Measurements from ENCODE around the gene TNFRSF25. TPM values are rescaled to one million over a fixed set of nuclear protein-coding genes. Genes with fewer than 3 reads are reported as not detected.

The TNFRSF25 gene
- total and polyA plus RNA-seq, 10 of the 15 experiments (the other 5 are each of a cell fraction or from before 2014, with no cell fraction given), result 0.23 to 8.6 (median 0.46) TPM; not detected in 5

- TF ChIP-seq, protein P1, sequence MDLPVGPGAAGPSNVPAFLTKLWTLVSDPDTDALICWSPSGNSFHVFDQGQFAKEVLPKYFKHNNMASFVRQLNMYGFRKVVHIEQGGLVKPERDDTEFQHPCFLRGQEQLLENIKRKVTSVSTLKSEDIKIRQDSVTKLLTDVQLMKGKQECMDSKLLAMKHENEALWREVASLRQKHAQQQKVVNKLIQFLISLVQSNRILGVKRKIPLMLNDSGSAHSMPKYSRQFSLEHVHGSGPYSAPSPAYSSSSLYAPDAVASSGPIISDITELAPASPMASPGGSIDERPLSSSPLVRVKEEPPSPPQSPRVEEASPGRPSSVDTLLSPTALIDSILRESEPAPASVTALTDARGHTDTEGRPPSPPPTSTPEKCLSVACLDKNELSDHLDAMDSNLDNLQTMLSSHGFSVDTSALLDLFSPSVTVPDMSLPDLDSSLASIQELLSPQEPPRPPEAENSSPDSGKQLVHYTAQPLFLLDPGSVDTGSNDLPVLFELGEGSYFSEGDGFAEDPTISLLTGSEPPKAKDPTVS (IDR thresholded peaks at IDR 0.05; ENCODE audit: low read depth, low read length), result no peak
- no peak for TF ChIP-seq RBBP5 (conservative IDR thresholded peaks at IDR 0.05)
- TF ChIP-seq CTCF (IDR thresholded peaks at IDR 0.05 in 2 of 3, conservative IDR thresholded peaks at IDR 0.05 in 1 of 3; ENCODE audit: control insufficient read depth in 2 of 3, extremely low read depth in 1 of 3, insufficient read depth in 1 of 3, low read depth in 3 of 3, low read length in 3 of 3), result peak; percentile 88 to 97 (median 94)
- peak; percentile 61; the same call in 1 of the 2 replicates for TF ChIP-seq YY1 (IDR thresholded peaks at IDR 0.05; ENCODE audit: low read depth, low read length)
- no peak for TF ChIP-seq KAT2A (conservative IDR thresholded peaks at IDR 0.05; ENCODE audit: control insufficient read depth, low read depth, low read length)
- TF ChIP-seq NRF1 (conservative IDR thresholded peaks at IDR 0.05; ENCODE audit: low read depth, low read length), result no peak
- TF ChIP-seq PBX3 (IDR thresholded peaks at IDR 0.05; ENCODE audit: insufficient replicate concordance, low read depth, low read length), result no peak
- TF ChIP-seq SIX5 (IDR thresholded peaks at IDR 0.05; ENCODE audit: low read depth, low read length, severe bottlenecking), result no peak
These were observed 23.8 kb upstream of the TNFRSF25 start (continued) for GRCh38 chr1:6489799-6490180.
